BLaER1 (cell line): ENCODE data around the gene OTUB1.

ENCODE experiments used
- H3K27ac ChIP-seq: shearing (Covaris generic); formaldehyde crosslinking; 2 replicates; pipeline ENCODE4 v1.8.1; 2022
- H3K27me3 ChIP-seq: shearing (Covaris generic); formaldehyde crosslinking; 2 replicates; pipeline ENCODE4 v1.8.1; 2022
- H3K36me3 ChIP-seq: shearing (Covaris generic); formaldehyde crosslinking; 2 replicates; pipeline ENCODE4 v1.8.1; 2022
- H3K4me1 ChIP-seq: shearing (Covaris generic); formaldehyde crosslinking; 2 replicates; pipeline ENCODE4 v1.8.1; 2022
- H3K4me2 ChIP-seq: shearing (Covaris generic); formaldehyde crosslinking; 2 replicates; pipeline ENCODE4 v1.8.1; 2022
- H3K4me3 ChIP-seq: shearing (Covaris generic); formaldehyde crosslinking; 2 replicates; pipeline ENCODE4 v1.8.1; 2022
- H3K9ac ChIP-seq: shearing (Covaris generic); formaldehyde crosslinking; 2 replicates; pipeline ENCODE4 v1.8.1; 2022
- H3K9me3 ChIP-seq: shearing (Covaris generic); formaldehyde crosslinking; 2 replicates; pipeline ENCODE4 v1.8.1; 2022
- H4K20me1 ChIP-seq: shearing (Covaris generic); formaldehyde crosslinking; 2 replicates; pipeline ENCODE4 v1.8.1; 2022
- Cebpa-rat ChIP-seq: shearing (Covaris generic); IDR thresholded peaks from 2 replicates; pipeline ENCODE4 v1.8.1; 2022

The OTUB1 gene

GRCh38 chr11:64029773-64030172 is 43.5 kb downstream of the OTUB1 start:
- Histone ChIP-seq H3K9ac (peak overlapping the region; percentile 38; the same call in 1 of the 2 replicates), H3K4me2 (peak overlapping the region; percentile 97), H3K9me3 (no peaks in the 10 kb centered on the region), H3K36me3 (no peaks in the 10 kb centered on the region), H4K20me1 (peaks cover 73% of the 10 kb centered on the region), H3K4me3 (no peak overlapping the region; the same call in 1 of the 2 replicates), H3K4me1 (peaks cover 96% of the 10 kb centered on the region), H3K27ac (no peak overlapping the region), H3K27me3 (peaks cover 10% of the 10 kb centered on the region; the same call in 1 of the 2 replicates)
- TF ChIP-seq Cebpa-rat, result no peak

GRCh38 chr11:64031001-64031400 is 44.8 kb downstream of the OTUB1 start:
- H3K36me3 ChIP-seq, result no peaks in the 10 kb centered on the region
- no peak for TF ChIP-seq Cebpa-rat
- no peak overlapping the region for H3K9ac ChIP-seq
- peaks cover 71% of the 10 kb centered on the region for H4K20me1 ChIP-seq
- H3K27ac ChIP-seq, result no peak overlapping the region
- peak overlapping the region; percentile 97 for H3K4me2 ChIP-seq
- H3K27me3 ChIP-seq, result peaks cover 18% of the 10 kb centered on the region; the same call in 1 of the 2 replicates
- peaks cover 89% of the 10 kb centered on the region for H3K4me1 ChIP-seq
- H3K9me3 ChIP-seq, result no peaks in the 10 kb centered on the region
- H3K4me3 ChIP-seq, result no peak overlapping the region

- peaks cover 19% of the 10 kb centered on the region; the same call in 1 of the 2 replicates for H3K27me3 ChIP-seq
- peak overlapping the region; percentile 97 for H3K4me2 ChIP-seq
- H4K20me1 ChIP-seq, result peaks cover 76% of the 10 kb centered on the region
- H3K4me3 ChIP-seq, result no peak overlapping the region
- no peak overlapping the region for H3K27ac ChIP-seq
- TF ChIP-seq Cebpa-rat, result no peak
- no peaks in the 10 kb centered on the region for H3K36me3 ChIP-seq
- H3K9ac ChIP-seq, result no peak overlapping the region
- no peaks in the 10 kb centered on the region for H3K9me3 ChIP-seq
- peaks cover 87% of the 10 kb centered on the region for H3K4me1 ChIP-seq
Measured at GRCh38 chr11:64032050-64032449, 45.8 kb downstream of the OTUB1 start.

- peaks cover 86% of the 10 kb centered on the region for H3K4me1 ChIP-seq
- no peak overlapping the region for H3K27ac ChIP-seq
- no peak overlapping the region for H3K9ac ChIP-seq
- H3K4me2 ChIP-seq, result peak overlapping the region; percentile 97
- H3K9me3 ChIP-seq, result no peaks in the 10 kb centered on the region
- no peaks in the 10 kb centered on the region for H3K36me3 ChIP-seq
- TF ChIP-seq Cebpa-rat, result no peak
- peaks cover 79% of the 10 kb centered on the region for H4K20me1 ChIP-seq
- peaks cover 19% of the 10 kb centered on the region; the same call in 1 of the 2 replicates for H3K27me3 ChIP-seq
- no peak overlapping the region for H3K4me3 ChIP-seq
Measured at GRCh38 chr11:64034411-64034811, 48.2 kb downstream of the OTUB1 start.

- TF ChIP-seq Cebpa-rat, result no peak
- peaks cover 83% of the 10 kb centered on the region for H3K4me1 ChIP-seq
- H3K4me3 ChIP-seq, result peak overlapping the region; percentile 83
- H3K9me3 ChIP-seq, result no peaks in the 10 kb centered on the region
- peaks cover 79% of the 10 kb centered on the region for H4K20me1 ChIP-seq
- no peak overlapping the region for H3K9ac ChIP-seq
- no peaks in the 10 kb centered on the region for H3K36me3 ChIP-seq
- peaks cover 19% of the 10 kb centered on the region; the same call in 1 of the 2 replicates for H3K27me3 ChIP-seq
- no peak overlapping the region for H3K27ac ChIP-seq
- peak overlapping the region; percentile 97 for H3K4me2 ChIP-seq
Measured at GRCh38 chr11:64035081-64035524, 48.9 kb downstream of the OTUB1 start.

GRCh38 chr11:64035576-64035975 is 49.3 kb downstream of the OTUB1 start, which contains the start of gene FLRT1:
Gene FLRT1 (plus strand): TSS chr11:64035931. CDS start chr11:64116268, 80,337 bp downstream.
- no peak for TF ChIP-seq Cebpa-rat
- H3K27me3 ChIP-seq, result peaks cover 19% of the 10 kb centered on the region; the same call in 1 of the 2 replicates
- H3K9ac ChIP-seq, result peak within 1 kb of the TSS; percentile 86
- peaks cover 84% of the 10 kb centered on the region for H4K20me1 ChIP-seq
- H3K9me3 ChIP-seq, result no peaks in the 10 kb centered on the region
- H3K4me3 ChIP-seq, result peak within 1 kb of the TSS; percentile 83
- peaks cover 78% of the 10 kb centered on the region for H3K4me1 ChIP-seq
- no peaks in the 10 kb centered on the region for H3K36me3 ChIP-seq
- H3K27ac ChIP-seq, result peak within 1 kb of the TSS; percentile 88
- H3K4me2 ChIP-seq, result peak within 1 kb of the TSS; percentile 97

- no peaks in the 10 kb centered on the region for H3K36me3 ChIP-seq
- peak overlapping the region; percentile 88 for H3K27ac ChIP-seq
- peak overlapping the region; percentile 86 for H3K9ac ChIP-seq
- H3K4me2 ChIP-seq, result peak overlapping the region; percentile 97
- H3K9me3 ChIP-seq, result no peaks in the 10 kb centered on the region
- H3K27me3 ChIP-seq, result peaks cover 19% of the 10 kb centered on the region; the same call in 1 of the 2 replicates
- H3K4me1 ChIP-seq, result peaks cover 73% of the 10 kb centered on the region
- H4K20me1 ChIP-seq, result peaks cover 87% of the 10 kb centered on the region
- H3K4me3 ChIP-seq, result peak overlapping the region; percentile 83
- TF ChIP-seq Cebpa-rat, result no peak
Measured at GRCh38 chr11:64036087-64037026, 50.1 kb downstream of the OTUB1 start.

GRCh38 chr11:64037027-64037634 is 50.9 kb downstream of the OTUB1 start:
- peak overlapping the region; percentile 97 for H3K4me2 ChIP-seq
- H4K20me1 ChIP-seq, result peaks cover 87% of the 10 kb centered on the region
- peaks cover 19% of the 10 kb centered on the region; the same call in 1 of the 2 replicates for H3K27me3 ChIP-seq

GRCh38 chr11:64038500-64038899 is 52.3 kb downstream of the OTUB1 start:
- no peak overlapping the region for H3K4me3 ChIP-seq
- H3K4me1 ChIP-seq, result peaks cover 73% of the 10 kb centered on the region
- H3K36me3 ChIP-seq, result no peaks in the 10 kb centered on the region
- no peak overlapping the region for H3K9ac ChIP-seq
- H3K4me2 ChIP-seq, result peak overlapping the region; percentile 97
- H3K27me3 ChIP-seq, result peaks cover 14% of the 10 kb centered on the region; the same call in 1 of the 2 replicates
- peaks cover 88% of the 10 kb centered on the region for H4K20me1 ChIP-seq
- H3K27ac ChIP-seq, result no peak overlapping the region
- no peaks in the 10 kb centered on the region for H3K9me3 ChIP-seq
- TF ChIP-seq Cebpa-rat, result no peak

More at GRCh38 chr11:64037027-64037634, 50.9 kb downstream of the OTUB1 start:
- H3K27ac ChIP-seq, result peak overlapping the region; percentile 88
- no peaks in the 10 kb centered on the region for H3K9me3 ChIP-seq
- H3K9ac ChIP-seq, result peak overlapping the region; percentile 86
- no peaks in the 10 kb centered on the region for H3K36me3 ChIP-seq
- peaks cover 73% of the 10 kb centered on the region for H3K4me1 ChIP-seq
- H3K4me3 ChIP-seq, result peak overlapping the region; percentile 83
- TF ChIP-seq Cebpa-rat, result no peak
